GM19397 (cell line): ENCODE data around the gene EPN2.

Experiments used
- ATAC-seq: cut with Tn5 transposase; IDR thresholded peaks from one replicate; pipeline ENCODE4 v1.9.1; 2021; ENCODE audit warnings: mild to moderate bottlenecking, moderate library complexity; ENCODE audit not compliant: unreplicated experiment

Gene EPN2

GRCh38 chr17:19309701-19310100, 72.5 kb downstream of the EPN2 start:
- no peak for ATAC-seq

- no peak for ATAC-seq
Observed at GRCh38 chr17:19310151-19310550, 73.0 kb downstream of the EPN2 start.

- no peak for ATAC-seq
Observed at GRCh38 chr17:19311016-19311415, 73.8 kb downstream of the EPN2 start.

- no peak for ATAC-seq
Observed at GRCh38 chr17:19311421-19312215, 74.5 kb downstream of the EPN2 start.

GRCh38 chr17:19312406-19312805, 75.2 kb downstream of the EPN2 start:
- no peak for ATAC-seq

GRCh38 chr17:19313066-19313745, 76.0 kb downstream of the EPN2 start:
- ATAC-seq, result no peak

- no peak for ATAC-seq
Observed at GRCh38 chr17:19313746-19314651, 76.8 kb downstream of the EPN2 start.

- ATAC-seq, result no peak
Observed at GRCh38 chr17:19315104-19315503, 77.9 kb downstream of the EPN2 start.

GRCh38 chr17:19316761-19317358, 79.7 kb downstream of the EPN2 start:
- no peak for ATAC-seq

GRCh38 chr17:19317359-19318095, 80.4 kb downstream of the EPN2 start:
- ATAC-seq, result no peak

- ATAC-seq, result no peak
Observed at GRCh38 chr17:19318611-19319010, 81.4 kb downstream of the EPN2 start.

- ATAC-seq, result no peak
Observed at GRCh38 chr17:19319771-19320505, 82.8 kb downstream of the EPN2 start.

GRCh38 chr17:19320876-19321275, 83.7 kb downstream of the EPN2 start:
- ATAC-seq, result no peak

GRCh38 chr17:19321481-19322128, 84.4 kb downstream of the EPN2 start:
- no peak for ATAC-seq

- no peak for ATAC-seq
Observed at GRCh38 chr17:19322129-19322505, 85.0 kb downstream of the EPN2 start.

- no peak for ATAC-seq
Observed at GRCh38 chr17:19322861-19323260, 85.7 kb downstream of the EPN2 start.

GRCh38 chr17:19325542-19325941, 88.4 kb downstream of the EPN2 start:
- ATAC-seq, result no peak

GRCh38 chr17:19327031-19327783, 90.0 kb downstream of the EPN2 start:
- ATAC-seq, result no peak
